Right lung (tissue), 5 donors: ENCODE measurements around the gene ZBTB18. TPM values are rescaled to one million over a fixed set of nuclear protein-coding genes. Genes with fewer than 3 reads are reported as not detected.

Experiments used
- DNase-seq, 2 donors: peaks; one replicate each; pipeline ENCODE4 v3.0.0-alpha.2; 2013
- polyA plus RNA-seq, 5 donors: library from polyadenylated mRNA; unstranded; fragments of 120-200 nt; gene quantifications; one replicate each; pipeline versions ENCODE4 v1.2.1 to v1.2.3, GENCODE V29; 2013; ENCODE audit warnings: inconsistent platforms in 1 of 5, low replicate concordance in 1 of 5; ENCODE audit not compliant: insufficient read length in 5 of 5, insufficient read depth in 1 of 5

ZBTB18 gene
- polyA plus RNA-seq, 5 donors: 12.8 to 16.9 (median 15.6) TPM

GRCh38 chr1:244087021-244087560 lies 36.0 kb downstream of the ZBTB18 start:
- no peak for DNase-seq

- DNase-seq: no peak
Observed at GRCh38 chr1:244087611-244088010, 36.5 kb downstream of the ZBTB18 start.

GRCh38 chr1:244088161-244088560 lies 37.1 kb downstream of the ZBTB18 start:
- no peak for DNase-seq

GRCh38 chr1:244089561-244089960 lies 38.5 kb downstream of the ZBTB18 start:
- no peak for DNase-seq

- DNase-seq: no peak
Observed at GRCh38 chr1:244090645-244091044, 39.6 kb downstream of the ZBTB18 start.

- DNase-seq: peak in 1 of 2 donors; percentile 32
Observed at GRCh38 chr1:244092293-244092963, 41.3 kb downstream of the ZBTB18 start.

- no peak for DNase-seq
Observed at GRCh38 chr1:244092964-244093638, 42.0 kb downstream of the ZBTB18 start.

- no peak for DNase-seq
Observed at GRCh38 chr1:244094880-244095528, 43.9 kb downstream of the ZBTB18 start.

- no peak for DNase-seq
Observed at GRCh38 chr1:244095529-244095911, 44.4 kb downstream of the ZBTB18 start.

GRCh38 chr1:244096066-244096610 lies 45.1 kb downstream of the ZBTB18 start:
- DNase-seq: no peak

GRCh38 chr1:244096691-244097090 lies 45.6 kb downstream of the ZBTB18 start:
- no peak for DNase-seq

- DNase-seq: no peak
Observed at GRCh38 chr1:244097523-244098405, 46.7 kb downstream of the ZBTB18 start.

GRCh38 chr1:244099258-244099930 lies 48.3 kb downstream of the ZBTB18 start:
- no peak for DNase-seq

GRCh38 chr1:244100276-244100675 lies 49.2 kb downstream of the ZBTB18 start:
- no peak for DNase-seq

GRCh38 chr1:244100704-244101453 lies 49.8 kb downstream of the ZBTB18 start:
- no peak for DNase-seq

GRCh38 chr1:244102046-244102445 lies 51.0 kb downstream of the ZBTB18 start:
- DNase-seq: no peak

GRCh38 chr1:244102468-244102867 lies 51.4 kb downstream of the ZBTB18 start:
- no peak for DNase-seq

GRCh38 chr1:244104309-244105060 lies 53.4 kb downstream of the ZBTB18 start:
- no peak for DNase-seq

- no peak for DNase-seq
Observed at GRCh38 chr1:244106176-244106575, 55.1 kb downstream of the ZBTB18 start.
